ENCODE data around the gene CHRM2.

CHRM2 gene

GRCh38 chr7:137040745-137041144 is 172.3 kb downstream of the CHRM2 start:
- Histone ChIP-seq H3K27me3 (ENCODE audit: control insufficient read depth, insufficient read depth, low read length) (no peaks in the 10 kb centered on the region), H3K27ac (no peak overlapping the region), H3K36me3 (ENCODE audit: control insufficient read depth, insufficient read depth, low read length) (no peaks in the 10 kb centered on the region), H3K4me2 (ENCODE audit: low read length) (no peak overlapping the region), H3K79me2 (no peaks in the 10 kb centered on the region), H3K9me3 (ENCODE audit: control insufficient read depth, low read length) (no peaks in the 10 kb centered on the region), H3K4me1 (no peaks in the 10 kb centered on the region), H2AFZ (no peak overlapping the region), H3K4me3 (ENCODE audit: low read depth, low read length) (no peak overlapping the region), H3K9ac (no peak overlapping the region)
- TF ChIP-seq CTCF (IDR thresholded peaks at IDR 0.05): no peak

DNA sequence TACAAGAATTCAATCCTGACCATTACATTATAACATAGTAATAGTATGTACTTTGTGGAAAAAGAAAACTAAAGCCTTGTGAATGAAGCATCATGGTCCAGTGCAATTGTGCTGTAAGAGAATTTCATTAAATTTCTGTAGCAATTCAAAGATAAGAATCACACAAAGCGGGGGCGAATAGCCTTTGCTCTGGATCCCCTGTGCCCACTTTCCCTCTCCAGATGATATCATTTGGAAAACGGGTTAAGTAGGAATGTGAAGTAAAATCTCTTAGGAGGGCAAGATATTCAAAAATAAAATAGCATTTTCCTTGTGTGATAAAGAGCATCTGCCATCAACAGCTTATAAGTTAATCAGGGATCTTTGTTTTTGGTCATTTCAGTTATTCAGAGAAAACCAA is 177.1 kb downstream of the CHRM2 start:
- TF ChIP-seq CTCF (IDR thresholded peaks at IDR 0.05): no peak
- H3K27ac ChIP-seq: no peak overlapping the region
- no peak overlapping the region for H3K9ac ChIP-seq
- H2AFZ ChIP-seq: no peak overlapping the region
- H3K79me2 ChIP-seq: no peaks in the 10 kb centered on the region
- no peaks in the 10 kb centered on the region for H3K9me3 ChIP-seq (ENCODE audit: control insufficient read depth, low read length)
- no peaks in the 10 kb centered on the region for H3K4me1 ChIP-seq
- no peak overlapping the region for H3K4me3 ChIP-seq (ENCODE audit: low read depth, low read length)
- H3K27me3 ChIP-seq (ENCODE audit: control insufficient read depth, insufficient read depth, low read length): no peaks in the 10 kb centered on the region
- H3K36me3 ChIP-seq (ENCODE audit: control insufficient read depth, insufficient read depth, low read length): no peaks in the 10 kb centered on the region
- H3K4me2 ChIP-seq (ENCODE audit: low read length): no peak overlapping the region

GRCh38 chr7:137069249-137069963 is 201.0 kb downstream of the CHRM2 start:
- Histone ChIP-seq H2AFZ (no peak overlapping the region), H3K27me3 (ENCODE audit: control insufficient read depth, insufficient read depth, low read length) (no peaks in the 10 kb centered on the region), H3K9ac (no peak overlapping the region), H3K27ac (no peak overlapping the region), H3K4me3 (ENCODE audit: low read depth, low read length) (no peak overlapping the region), H3K4me2 (ENCODE audit: low read length) (no peak overlapping the region), H3K9me3 (ENCODE audit: control insufficient read depth, low read length) (no peaks in the 10 kb centered on the region), H3K4me1 (no peaks in the 10 kb centered on the region), H3K36me3 (ENCODE audit: control insufficient read depth, insufficient read depth, low read length) (no peaks in the 10 kb centered on the region), H3K79me2 (no peaks in the 10 kb centered on the region)
- no peak for TF ChIP-seq CTCF (IDR thresholded peaks at IDR 0.05)
